HG03565 (cell line): ENCODE data around the gene SRP9.
"Not testable (repeated sequence)": the region's sequence is repeated elsewhere in the genome, so short reads cannot be mapped to it uniquely, and the experiment has no call there.

ENCODE experiments used
- ATAC-seq: cut with Tn5 transposase; IDR thresholded peaks from one replicate; pipeline ENCODE4 v1.9.1; 2021; ENCODE audit warnings: mild to moderate bottlenecking, moderate library complexity; ENCODE audit not compliant: unreplicated experiment

The SRP9 gene

GRCh38 chr1:225835856-225836255 lies 58.2 kb downstream of the SRP9 start:
- ATAC-seq: no peak

- not testable (repeated sequence) for ATAC-seq
Observed at GRCh38 chr1:225836296-225836695, 58.7 kb downstream of the SRP9 start.

GRCh38 chr1:225838793-225839192 lies 61.2 kb downstream of the SRP9 start:
- no peak for ATAC-seq
